Measurements from ENCODE around the gene CAMKK2. TPM values are rescaled to one million over a fixed set of nuclear protein-coding genes. Genes with fewer than 3 reads are reported as not detected.

CAMKK2 gene
- total RNA-seq, 1 donor from 2014 or later: 25.6 TPM

Other genes starting within 250 kb of the CAMKK2 start
- gene P2RX7, start 163.8 kb downstream of the CAMKK2 start, total RNA-seq: 0.29 and 0.96 TPM in 2 replicates
- gene P2RX4, start 86.6 kb downstream of the CAMKK2 start, total RNA-seq: 105 and 119 TPM in 2 replicates
- 86.2 and 90.8 TPM in 2 replicates for gene ANAPC5, start 55.7 kb upstream of the CAMKK2 start, total RNA-seq
- 37.7 and 45.3 TPM in 2 replicates for gene RNF34, start 103.4 kb upstream of the CAMKK2 start, total RNA-seq

Measured in kidney epithelial cell (primary cell).